Neural cell (in vitro differentiated cells): ENCODE data around the gene ITGAX. TPM values are rescaled to one million over a fixed set of nuclear protein-coding genes. Genes with fewer than 3 reads are reported as not detected.

Source experiments
- H2AFZ ChIP-seq: fragments of 200-600, 300-800 bp; sonication (generic), shearing (Covaris generic); 2 replicates; pipeline ENCODE4 v1.6.0; 2014; ENCODE audit warnings: low read depth, mild to moderate bottlenecking, antibody characterized with exemption, low read length, moderate library complexity
- H3F3A ChIP-seq: fragments of 200-600 bp; shearing (Covaris generic); 2 replicates; pipeline ENCODE4 v1.6.1; 2016; ENCODE audit warnings: mild to moderate bottlenecking, moderate library complexity, mixed read lengths, antibody characterized with exemption, low read length; ENCODE audit not compliant: insufficient read depth, poor library complexity, severe bottlenecking
- H3K27ac ChIP-seq: fragments of 200-600, 300-800 bp; sonication (generic), shearing (Covaris generic); 2 replicates; pipeline ENCODE4 v1.5.1; 2014; ENCODE audit warnings: mild to moderate bottlenecking, low read length, moderate library complexity
- H3K27me3 ChIP-seq: fragments of 300-800, 200-600 bp; sonication (generic), shearing (Covaris generic); 2 replicates; pipeline ENCODE4 v1.6.0; 2014; ENCODE audit warnings: mild to moderate bottlenecking, low read depth, low read length, moderate library complexity; ENCODE audit not compliant: insufficient read depth
- H3K36me3 ChIP-seq: fragments of 300-800, 200-600 bp; sonication (generic), shearing (Covaris generic); 2 replicates; pipeline ENCODE4 v1.5.1; 2014; ENCODE audit warnings: mild to moderate bottlenecking, antibody characterized with exemption, low read length, moderate library complexity; ENCODE audit not compliant: insufficient read depth
- H3K4me2 ChIP-seq: fragments of 300-800, 200-600 bp; sonication (generic), shearing (Covaris generic); 2 replicates; pipeline ENCODE4 v1.6.0; 2014; ENCODE audit warnings: mild to moderate bottlenecking, low read length
- H3K4me3 ChIP-seq: fragments of 300-800, 200-600 bp; sonication (generic), shearing (Covaris generic); 2 replicates; pipeline ENCODE4 v1.5.1; 2014; ENCODE audit warnings: mild to moderate bottlenecking, low read length, moderate library complexity
- H3K79me2 ChIP-seq: fragments of 200-600 bp; shearing (Covaris generic); replicated peaks from 2 replicates; pipeline ENCODE4 v1.6.0; 2014; ENCODE audit warnings: mild to moderate bottlenecking, low read length, moderate library complexity; ENCODE audit not compliant: insufficient read depth
- H3K9ac ChIP-seq: fragments of 300-800, 200-600 bp; sonication (generic), shearing (Covaris generic); 2 replicates; pipeline ENCODE4 v1.6.1; 2016; ENCODE audit warnings: mild to moderate bottlenecking, low read length, mixed read lengths
- H3K9me2 ChIP-seq: fragments of 200-600 bp; shearing (Covaris generic); 2 replicates; pipeline ENCODE4 v1.6.1; 2016; ENCODE audit warnings: mild to moderate bottlenecking, low read length, mixed read lengths; ENCODE audit not compliant: insufficient read depth
- H3K9me3 ChIP-seq: fragments of 200-600, 300-800 bp; sonication (generic), shearing (Covaris generic); 2 replicates; pipeline ENCODE4 v1.6.1; 2016; ENCODE audit warnings: mild to moderate bottlenecking, mixed run types, low read length, moderate library complexity, mixed read lengths
- H4K20me1 ChIP-seq: fragments of 200-600 bp; shearing (Covaris generic); 2 replicates; pipeline ENCODE4 v1.6.1; 2016; ENCODE audit warnings: mild to moderate bottlenecking, mixed run types; ENCODE audit not compliant: insufficient read depth
- EP300 ChIP-seq: fragments of 450-650 bp; conservative IDR thresholded peaks from 2 replicates; pipeline ENCODE4 v1.6.1; 2014; ENCODE audit warnings: antibody characterized with exemption, mild to moderate bottlenecking, moderate library complexity; ENCODE audit not compliant: poor library complexity, severe bottlenecking
- EZH2 ChIP-seq: fragments of 200-600, 300-800 bp; shearing (Covaris generic), sonication (generic); IDR thresholded peaks from 2 replicates; pipeline ENCODE4 v1.6.1; 2014; ENCODE audit warnings: antibody characterized with exemption, low read length, borderline replicate concordance, mild to moderate bottlenecking; ENCODE audit not compliant: insufficient read depth, poor library complexity, severe bottlenecking
- MXI1 ChIP-seq: fragments of 450-650 bp; conservative IDR thresholded peaks from 2 replicates; pipeline ENCODE4 v1.6.1; 2014; ENCODE audit warnings: antibody characterized with exemption, mild to moderate bottlenecking; ENCODE audit not compliant: poor library complexity, severe bottlenecking
- POLR2AphosphoS5 ChIP-seq: IDR thresholded peaks from 2 replicates; pipeline ENCODE4 v1.6.1; 2012
- RAD21 ChIP-seq: fragments of 450-650 bp; conservative IDR thresholded peaks from 2 replicates; pipeline ENCODE4 v1.6.1; 2014; ENCODE audit warnings: antibody characterized with exemption, mild to moderate bottlenecking, moderate library complexity
- SMC3 ChIP-seq: fragments of 450-650 bp; conservative IDR thresholded peaks from 2 replicates; pipeline ENCODE4 v1.6.1; 2014; ENCODE audit warnings: antibody characterized with exemption, mild to moderate bottlenecking, moderate library complexity; ENCODE audit not compliant: poor library complexity
- TAF1 ChIP-seq: IDR thresholded peaks from 2 replicates; pipeline ENCODE4 v1.6.1; 2012; ENCODE audit warnings: low read depth
- polyA plus RNA-seq: library from polyadenylated mRNA; depleted of rRNA; stranded (reverse); fragments of >200 nt; gene quantifications from 2 replicates; pipeline ENCODE4 v1.2.3, GENCODE V29; 2014
- TF ChIP-seq, protein P1 (sequence below): IDR thresholded peaks from 2 replicates; pipeline ENCODE4 v1.6.1; 2012; ENCODE audit warnings: borderline replicate concordance
- TF ChIP-seq, protein P2 (sequence below): fragments of 450-650 bp; IDR thresholded peaks from 2 replicates; pipeline ENCODE4 v1.5.1; 2014; ENCODE audit warnings: antibody characterized with exemption, mild to moderate bottlenecking, moderate library complexity; ENCODE audit not compliant: poor library complexity, severe bottlenecking

The ITGAX gene
- polyA plus RNA-seq, 1 donor from 2014 or later: not detected

DNA sequence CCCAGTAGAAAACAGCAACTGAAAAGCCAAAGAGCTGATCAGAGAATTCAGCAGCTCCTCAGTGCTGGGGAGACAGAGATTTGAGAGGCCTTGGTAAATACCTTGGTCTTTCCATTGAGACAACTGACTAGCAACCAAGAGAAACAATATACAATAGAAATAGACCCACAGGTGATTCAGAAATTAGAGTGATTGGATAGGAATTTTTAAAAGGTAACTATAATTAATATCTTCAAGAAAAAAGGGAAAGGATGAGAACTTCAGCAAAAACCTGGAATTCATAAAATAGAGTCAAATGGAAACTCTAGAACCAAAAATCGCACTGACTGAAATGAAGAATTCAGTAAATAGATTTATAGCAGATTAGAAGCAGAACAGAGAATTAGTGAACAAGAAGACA lies 32.5 kb upstream of the ITGAX start:
- H3K9me3 ChIP-seq: peaks cover 5% of the 10 kb centered on the region
- H3F3A ChIP-seq: no peaks in the 10 kb centered on the region
- H2AFZ ChIP-seq: no peak overlapping the region
- H4K20me1 ChIP-seq: no peaks in the 10 kb centered on the region
- H3K79me2 ChIP-seq: no peaks in the 10 kb centered on the region
- H3K4me2 ChIP-seq: no peak overlapping the region
- H3K27me3 ChIP-seq: no peaks in the 10 kb centered on the region
- H3K9me2 ChIP-seq: no peaks in the 10 kb centered on the region
- TF ChIP-seq TAF1 (no peak), SMC3 (no peak), EZH2 (no peak), EP300 (no peak), RAD21 (no peak), MXI1 (no peak), POLR2AphosphoS5 (no peak)
- TF ChIP-seq, protein P1, sequence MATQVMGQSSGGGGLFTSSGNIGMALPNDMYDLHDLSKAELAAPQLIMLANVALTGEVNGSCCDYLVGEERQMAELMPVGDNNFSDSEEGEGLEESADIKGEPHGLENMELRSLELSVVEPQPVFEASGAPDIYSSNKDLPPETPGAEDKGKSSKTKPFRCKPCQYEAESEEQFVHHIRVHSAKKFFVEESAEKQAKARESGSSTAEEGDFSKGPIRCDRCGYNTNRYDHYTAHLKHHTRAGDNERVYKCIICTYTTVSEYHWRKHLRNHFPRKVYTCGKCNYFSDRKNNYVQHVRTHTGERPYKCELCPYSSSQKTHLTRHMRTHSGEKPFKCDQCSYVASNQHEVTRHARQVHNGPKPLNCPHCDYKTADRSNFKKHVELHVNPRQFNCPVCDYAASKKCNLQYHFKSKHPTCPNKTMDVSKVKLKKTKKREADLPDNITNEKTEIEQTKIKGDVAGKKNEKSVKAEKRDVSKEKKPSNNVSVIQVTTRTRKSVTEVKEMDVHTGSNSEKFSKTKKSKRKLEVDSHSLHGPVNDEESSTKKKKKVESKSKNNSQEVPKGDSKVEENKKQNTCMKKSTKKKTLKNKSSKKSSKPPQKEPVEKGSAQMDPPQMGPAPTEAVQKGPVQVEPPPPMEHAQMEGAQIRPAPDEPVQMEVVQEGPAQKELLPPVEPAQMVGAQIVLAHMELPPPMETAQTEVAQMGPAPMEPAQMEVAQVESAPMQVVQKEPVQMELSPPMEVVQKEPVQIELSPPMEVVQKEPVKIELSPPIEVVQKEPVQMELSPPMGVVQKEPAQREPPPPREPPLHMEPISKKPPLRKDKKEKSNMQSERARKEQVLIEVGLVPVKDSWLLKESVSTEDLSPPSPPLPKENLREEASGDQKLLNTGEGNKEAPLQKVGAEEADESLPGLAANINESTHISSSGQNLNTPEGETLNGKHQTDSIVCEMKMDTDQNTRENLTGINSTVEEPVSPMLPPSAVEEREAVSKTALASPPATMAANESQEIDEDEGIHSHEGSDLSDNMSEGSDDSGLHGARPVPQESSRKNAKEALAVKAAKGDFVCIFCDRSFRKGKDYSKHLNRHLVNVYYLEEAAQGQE: no peak
- TF ChIP-seq, protein P2, sequence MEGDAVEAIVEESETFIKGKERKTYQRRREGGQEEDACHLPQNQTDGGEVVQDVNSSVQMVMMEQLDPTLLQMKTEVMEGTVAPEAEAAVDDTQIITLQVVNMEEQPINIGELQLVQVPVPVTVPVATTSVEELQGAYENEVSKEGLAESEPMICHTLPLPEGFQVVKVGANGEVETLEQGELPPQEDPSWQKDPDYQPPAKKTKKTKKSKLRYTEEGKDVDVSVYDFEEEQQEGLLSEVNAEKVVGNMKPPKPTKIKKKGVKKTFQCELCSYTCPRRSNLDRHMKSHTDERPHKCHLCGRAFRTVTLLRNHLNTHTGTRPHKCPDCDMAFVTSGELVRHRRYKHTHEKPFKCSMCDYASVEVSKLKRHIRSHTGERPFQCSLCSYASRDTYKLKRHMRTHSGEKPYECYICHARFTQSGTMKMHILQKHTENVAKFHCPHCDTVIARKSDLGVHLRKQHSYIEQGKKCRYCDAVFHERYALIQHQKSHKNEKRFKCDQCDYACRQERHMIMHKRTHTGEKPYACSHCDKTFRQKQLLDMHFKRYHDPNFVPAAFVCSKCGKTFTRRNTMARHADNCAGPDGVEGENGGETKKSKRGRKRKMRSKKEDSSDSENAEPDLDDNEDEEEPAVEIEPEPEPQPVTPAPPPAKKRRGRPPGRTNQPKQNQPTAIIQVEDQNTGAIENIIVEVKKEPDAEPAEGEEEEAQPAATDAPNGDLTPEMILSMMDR: no peak
- no peak overlapping the region for H3K4me3 ChIP-seq
- no peaks in the 10 kb centered on the region for H3K36me3 ChIP-seq
- H3K27ac ChIP-seq: no peak overlapping the region
- H3K9ac ChIP-seq: no peak overlapping the region

DNA sequence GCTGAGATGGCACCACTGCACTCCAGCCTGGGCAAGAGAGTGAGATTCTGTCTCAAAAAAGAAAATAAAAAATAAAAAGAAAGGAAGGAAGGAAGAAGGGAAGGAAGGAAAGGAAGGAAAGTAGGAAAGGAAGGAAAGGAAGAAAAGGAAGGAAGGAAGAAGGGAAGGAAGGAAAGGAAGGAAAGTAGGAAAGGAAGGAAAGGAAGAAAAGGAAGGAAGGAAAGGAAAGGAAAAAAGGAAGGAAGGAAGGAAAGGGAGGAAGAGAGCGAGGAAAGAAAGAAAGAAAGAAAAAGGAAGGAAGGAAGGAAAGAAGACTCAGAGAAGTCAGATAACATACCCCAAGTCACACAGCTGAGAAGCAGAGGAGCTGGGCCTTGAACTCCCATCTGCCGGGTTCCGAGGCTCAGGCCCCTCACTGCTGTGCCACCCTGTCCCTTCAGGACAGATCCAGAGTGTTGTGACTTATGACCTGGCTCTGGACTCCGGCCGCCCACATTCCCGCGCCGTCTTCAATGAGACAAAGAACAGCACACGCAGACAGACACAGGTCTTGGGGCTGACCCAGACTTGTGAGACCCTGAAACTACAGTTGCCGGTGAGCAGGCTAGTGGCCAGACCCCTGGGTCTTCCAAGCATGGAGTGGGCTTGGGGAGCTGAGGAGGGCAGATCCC lies 30.9 kb upstream of the ITGAX start:
- Histone ChIP-seq H3K4me3 (no peak overlapping the region), H3K36me3 (no peaks in the 10 kb centered on the region), H3K79me2 (no peaks in the 10 kb centered on the region), H3K9me2 (no peaks in the 10 kb centered on the region), H2AFZ (no peak overlapping the region), H3K9ac (no peak overlapping the region), H3K27ac (no peak overlapping the region), H3K4me2 (no peak overlapping the region), H3F3A (no peaks in the 10 kb centered on the region), H4K20me1 (no peaks in the 10 kb centered on the region), H3K27me3 (no peaks in the 10 kb centered on the region), H3K9me3 (peaks cover 5% of the 10 kb centered on the region)
- TF ChIP-seq EP300 (no peak), TAF1 (no peak), EZH2 (no peak), POLR2AphosphoS5 (no peak), MXI1 (no peak), SMC3 (no peak)
- TF ChIP-seq, protein P1: no peak
- TF ChIP-seq, protein P2: no peak
